Measurements from ENCODE around the gene CPZ. TPM values are rescaled to one million over a fixed set of nuclear protein-coding genes. Genes with fewer than 3 reads are reported as not detected.

CPZ gene
- total and polyA plus RNA-seq, 8 donors = 0.09 to 0.86 (median 0.23) TPM

GRCh38 chr4:8613421-8614364 lies 21.1 kb downstream of the CPZ start:
- Histone ChIP-seq H3K27me3 (no peaks in the 10 kb centered on the region), H3K4me1 (no peaks in the 10 kb centered on the region), H3K9me3 (no peaks in the 10 kb centered on the region), H3K4me3 (no peak overlapping the region), H3K27ac (no peak overlapping the region), H3K36me3 (no peaks in the 10 kb centered on the region)
- no peak for FAIRE-seq
- intact Hi-C loops (cut with DNase I) = loop anchor here in 1 of 3 donors (10.0 kb wide), 1 partner anchor 271 kb away; no protein-coding TSS in a partner anchor
- peak in 3 of 6 donors; percentile 5 to 40 (median 36) for DNase-seq
- no peak for TF ChIP-seq CTCF (IDR thresholded peaks at IDR 0.05)
- ATAC-seq = no peak
- 58 to 73% methylated on average over 30 to 35 of the region's 35 CpGs for WGBS, 2 donors

DNA sequence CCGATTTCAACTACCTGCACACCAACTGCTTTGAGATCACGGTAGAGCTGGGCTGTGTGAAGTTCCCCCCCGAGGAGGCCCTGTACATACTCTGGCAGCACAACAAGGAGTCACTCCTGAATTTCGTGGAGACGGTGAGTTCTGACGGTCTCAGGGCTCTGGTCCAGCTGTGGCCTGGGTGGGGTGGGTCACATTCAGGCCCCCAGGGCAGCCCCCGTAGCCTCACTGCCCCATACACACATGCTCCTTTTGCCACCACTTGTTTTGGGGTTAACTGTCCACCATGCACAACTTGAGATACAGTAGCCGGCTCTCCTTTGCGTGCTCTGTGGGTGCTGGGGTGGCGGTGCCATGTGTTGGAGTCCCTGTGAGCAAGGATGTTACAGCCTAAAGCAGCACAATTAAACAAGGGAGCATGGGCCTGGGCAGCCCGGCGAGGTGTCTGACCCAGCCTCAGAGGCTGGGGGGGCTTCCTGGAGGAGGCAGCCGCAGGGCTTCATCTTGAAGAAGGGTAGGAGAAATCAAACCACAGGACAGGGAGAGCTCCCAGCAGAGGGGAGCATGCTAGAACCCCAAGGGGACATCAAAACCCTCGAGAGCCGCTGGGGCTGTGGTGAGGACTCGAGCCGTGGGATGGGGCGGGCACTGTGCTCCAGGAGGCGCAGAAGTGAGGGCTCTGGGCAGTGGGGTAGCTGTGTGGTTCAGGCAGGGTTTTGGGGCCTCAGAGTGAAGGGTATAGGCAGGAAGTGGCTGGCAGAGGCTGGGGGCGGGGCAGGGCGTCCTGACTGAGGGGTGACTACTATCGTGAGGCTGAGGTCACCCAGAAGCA lies 22.0 kb downstream of the CPZ start:
- no peaks in the 10 kb centered on the region for H3K27me3 ChIP-seq
- H3K27ac ChIP-seq = no peak overlapping the region
- DNase-seq = peak in 3 of 6 donors; percentile 8 to 39 (median 34)
- no peaks in the 10 kb centered on the region for H3K9me3 ChIP-seq
- no peak for ATAC-seq
- WGBS, 2 donors = 54 to 68% methylated on average over 22 of the region's 22 CpGs
- no peak for TF ChIP-seq CTCF (IDR thresholded peaks at IDR 0.05)
- no peak for FAIRE-seq
- intact Hi-C loops (cut with DNase I) = loop anchor here in 1 of 3 donors (10.0 kb wide), 1 partner anchor 270 kb away; no protein-coding TSS in a partner anchor
- no peaks in the 10 kb centered on the region for H3K36me3 ChIP-seq
- H3K4me3 ChIP-seq = no peak overlapping the region
- H3K4me1 ChIP-seq = no peaks in the 10 kb centered on the region

GRCh38 chr4:8615366-8615765 lies 22.8 kb downstream of the CPZ start:
- TF ChIP-seq CTCF (IDR thresholded peaks at IDR 0.05) = no peak
- WGBS, 2 donors = 59 to 70% methylated on average over 13 of the region's 13 CpGs
- H3K4me1 ChIP-seq = no peaks in the 10 kb centered on the region
- no peak overlapping the region for H3K27ac ChIP-seq
- no peaks in the 10 kb centered on the region for H3K27me3 ChIP-seq
- H3K9me3 ChIP-seq = no peaks in the 10 kb centered on the region
- H3K4me3 ChIP-seq = no peak overlapping the region
- FAIRE-seq (no peak), DNase-seq (peak in 3 of 6 donors; percentile 3 to 31 (median 27)), ATAC-seq (no peak)
- no peaks in the 10 kb centered on the region for H3K36me3 ChIP-seq
- intact Hi-C loops (cut with DNase I) = loop anchor here in 1 of 3 donors (10.0 kb wide), 1 partner anchor 269 kb away; no protein-coding TSS in a partner anchor

DNA sequence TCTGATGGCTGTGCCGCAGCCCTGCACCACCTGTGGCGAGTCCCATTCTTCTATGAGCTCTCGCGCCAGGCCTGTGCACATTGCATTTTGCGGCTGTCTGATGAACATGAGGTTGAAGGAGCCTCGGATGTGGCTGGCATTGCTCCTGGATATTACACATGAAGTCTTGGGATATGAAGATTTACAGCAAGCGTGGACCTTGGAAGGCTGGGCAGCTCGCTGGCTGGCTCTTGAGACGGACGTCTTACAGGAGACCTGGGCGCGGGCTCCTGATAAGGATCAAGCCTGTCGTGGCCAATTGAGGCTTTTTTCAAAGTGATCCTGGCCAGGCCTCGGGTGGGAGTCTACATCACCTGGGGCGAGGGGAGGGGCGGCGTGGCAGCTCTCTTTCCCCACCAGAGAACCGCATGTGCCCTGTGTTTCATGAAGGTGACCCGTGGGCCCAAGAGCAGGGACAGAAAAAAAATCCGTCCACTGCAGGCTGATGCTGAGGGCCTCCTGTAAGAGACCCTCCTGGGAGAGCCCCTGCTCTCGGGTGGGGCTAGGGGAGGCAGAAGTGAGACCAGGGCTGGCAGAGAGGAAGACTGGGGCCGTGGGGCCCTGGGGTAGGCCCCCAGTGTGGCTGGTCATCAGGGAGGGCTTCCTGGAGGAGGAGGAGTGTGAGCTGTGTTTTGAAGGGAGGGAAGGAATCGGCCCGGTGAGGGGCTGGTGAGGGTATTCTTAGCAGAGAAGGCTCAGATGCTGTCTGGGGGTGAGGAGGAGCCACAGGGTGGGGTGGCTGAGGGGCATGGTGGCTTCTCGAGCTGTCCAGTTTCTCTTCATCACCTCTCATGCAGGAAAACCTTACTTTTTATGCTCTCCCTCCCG lies 23.6 kb downstream of the CPZ start:
- FAIRE-seq (no peak), DNase-seq (peak in 3 of 6 donors; percentile 5 to 44 (median 35)), ATAC-seq (no peak)
- intact Hi-C loops (cut with DNase I) = loop anchor here in 1 of 3 donors (10.0 kb wide), 1 partner anchor 269 kb away; no protein-coding TSS in a partner anchor
- 52 to 61% methylated on average over 26 of the region's 26 CpGs for WGBS, 2 donors
- no peaks in the 10 kb centered on the region for H3K27me3 ChIP-seq
- H3K36me3 ChIP-seq = no peaks in the 10 kb centered on the region
- no peaks in the 10 kb centered on the region for H3K9me3 ChIP-seq
- no peak for TF ChIP-seq CTCF (IDR thresholded peaks at IDR 0.05)
- no peak overlapping the region for H3K27ac ChIP-seq
- H3K4me1 ChIP-seq = no peaks in the 10 kb centered on the region
- H3K4me3 ChIP-seq = no peak overlapping the region

All from pancreas (tissue), 10 donors.